Stimulated activated naive CD8-positive, alpha-beta T cell treated with anti-CD3 and anti-CD28 coated beads, Interleukin-15, Interleukin-2, amounts not matched to agents 100 ng/mL and 50 ng/mL, for 24 hours (primary cell): Measurements from ENCODE around the gene SP1.
A peak's percentile ranks its signal among the peaks of the same experiment; 100 is the strongest.
"Not testable (repeated sequence)": the region's sequence is repeated elsewhere in the genome, so short reads cannot be mapped to it uniquely, and the experiment has no call there.

Experiments
- H3K27ac Mint-ChIP-seq: one replicate; pipeline ENCODE4 v1.8.0; 2021; ENCODE audit warnings: mild to moderate bottlenecking, mixed read lengths
- H3K27me3 Mint-ChIP-seq: one replicate; pipeline ENCODE4 v1.8.0; 2021; ENCODE audit warnings: mixed read lengths
- H3K36me3 Mint-ChIP-seq: one replicate; pipeline ENCODE4 v1.8.0; 2021; ENCODE audit warnings: low read depth, mixed read lengths
- H3K4me1 Mint-ChIP-seq: one replicate; pipeline ENCODE4 v1.8.0; 2021; ENCODE audit warnings: low read depth, mixed read lengths
- H3K4me3 Mint-ChIP-seq: one replicate; pipeline ENCODE4 v1.8.0; 2021; ENCODE audit warnings: mild to moderate bottlenecking, mixed read lengths
- H3K9me3 Mint-ChIP-seq: one replicate; pipeline ENCODE4 v1.8.0; 2021; ENCODE audit warnings: mixed read lengths

The SP1 gene

GRCh38 chr12:53379389-53380103 lies 430 bp upstream of the SP1 start:
- Mint-ChIP-seq H3K27ac (no peak overlapping the region), H3K27me3 (no peaks in the 10 kb centered on the region), H3K4me1 (peaks cover 38% of the 10 kb centered on the region), H3K4me3 (no peak overlapping the region), H3K9me3 (no peaks in the 10 kb centered on the region), H3K36me3 (peaks cover 33% of the 10 kb centered on the region)

DNA sequence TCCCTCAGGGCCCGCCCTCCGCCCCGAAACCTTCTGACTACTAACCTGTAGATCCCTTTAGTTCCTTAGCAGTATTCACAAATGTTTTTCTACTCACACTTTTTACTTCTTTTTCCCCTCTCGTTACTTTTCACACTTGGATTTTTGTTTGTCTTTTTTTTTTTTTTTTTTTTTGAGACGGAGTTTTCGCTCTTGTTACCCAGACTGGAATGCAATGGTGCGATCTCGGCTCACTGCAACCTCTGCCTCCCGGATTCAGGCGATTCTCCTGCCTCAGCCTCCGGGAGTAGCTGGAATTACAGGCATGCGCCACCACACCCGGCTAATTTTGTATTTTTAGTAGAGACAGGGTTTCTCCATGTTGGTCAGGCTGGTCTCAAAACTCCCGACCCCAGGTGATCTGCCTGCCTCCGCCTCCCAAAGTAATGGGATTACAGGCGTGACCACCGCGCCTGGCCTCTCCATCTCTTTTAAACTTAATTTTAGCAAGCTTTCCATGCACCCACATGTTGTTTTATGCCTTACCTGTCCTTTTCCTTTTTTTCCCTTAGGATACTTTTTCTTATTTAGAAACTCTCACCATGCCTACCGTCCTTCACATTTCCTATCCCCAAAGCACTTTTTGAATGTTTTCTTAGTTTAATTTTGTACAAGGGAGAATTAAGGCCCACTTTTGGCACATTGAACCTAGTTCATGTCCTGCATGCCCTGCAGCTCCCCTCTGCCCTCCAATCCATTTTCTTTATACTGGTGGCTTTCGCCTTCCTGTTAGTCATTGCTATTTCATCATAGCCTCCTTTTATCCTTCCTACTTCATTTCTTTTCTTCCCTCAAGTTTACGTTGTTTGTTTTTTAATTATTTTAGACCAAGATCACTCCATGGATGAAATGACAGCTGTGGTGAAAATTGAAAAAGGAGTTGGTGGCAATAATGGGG lies 1.1 kb downstream of the SP1 start:
- no peaks in the 10 kb centered on the region for H3K27me3 Mint-ChIP-seq
- H3K36me3 Mint-ChIP-seq = peaks cover 39% of the 10 kb centered on the region
- peaks cover 48% of the 10 kb centered on the region for H3K4me1 Mint-ChIP-seq
- H3K27ac Mint-ChIP-seq = peak overlapping the region; percentile 94
- H3K4me3 Mint-ChIP-seq = peak overlapping the region; percentile 92
- H3K9me3 Mint-ChIP-seq = no peaks in the 10 kb centered on the region

DNA sequence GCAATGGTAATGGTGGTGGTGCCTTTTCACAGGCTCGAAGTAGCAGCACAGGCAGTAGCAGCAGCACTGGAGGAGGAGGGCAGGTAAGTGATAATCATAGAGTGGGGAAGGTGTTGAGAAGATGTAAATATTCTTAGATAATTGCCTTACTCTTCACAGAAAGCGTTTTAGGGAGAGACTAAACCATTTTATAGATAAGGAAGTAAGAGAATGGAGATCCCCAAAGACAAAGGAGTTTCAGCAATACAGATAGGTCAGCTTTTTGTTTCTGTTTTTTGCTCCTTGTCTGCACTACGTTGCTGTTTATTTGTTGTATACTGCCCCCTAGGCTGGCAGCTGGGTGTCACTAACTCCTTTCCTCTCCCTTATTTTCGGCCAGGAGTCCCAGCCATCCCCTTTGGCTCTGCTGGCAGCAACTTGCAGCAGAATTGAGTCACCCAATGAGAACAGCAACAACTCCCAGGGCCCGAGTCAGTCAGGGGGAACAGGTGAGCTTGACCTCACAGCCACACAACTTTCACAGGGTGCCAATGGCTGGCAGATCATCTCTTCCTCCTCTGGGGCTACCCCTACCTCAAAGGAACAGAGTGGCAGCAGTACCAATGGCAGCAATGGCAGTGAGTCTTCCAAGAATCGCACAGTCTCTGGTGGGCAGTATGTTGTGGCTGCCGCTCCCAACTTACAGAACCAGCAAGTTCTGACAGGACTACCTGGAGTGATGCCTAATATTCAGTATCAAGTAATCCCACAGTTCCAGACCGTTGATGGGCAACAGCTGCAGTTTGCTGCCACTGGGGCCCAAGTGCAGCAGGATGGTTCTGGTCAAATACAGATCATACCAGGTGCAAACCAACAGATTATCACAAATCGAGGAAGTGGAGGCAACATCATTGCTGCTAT lies 2.0 kb downstream of the SP1 start:
- H3K27ac Mint-ChIP-seq = peak overlapping the region; percentile 94
- H3K27me3 Mint-ChIP-seq = no peaks in the 10 kb centered on the region
- peak overlapping the region; percentile 92 for H3K4me3 Mint-ChIP-seq
- H3K36me3 Mint-ChIP-seq = peaks cover 43% of the 10 kb centered on the region
- H3K4me1 Mint-ChIP-seq = peaks cover 57% of the 10 kb centered on the region
- H3K9me3 Mint-ChIP-seq = no peaks in the 10 kb centered on the region

- Mint-ChIP-seq H3K36me3 (peaks cover 52% of the 10 kb centered on the region), H3K9me3 (no peaks in the 10 kb centered on the region)
Measured at GRCh38 chr12:53383258-53383657, 3.3 kb downstream of the SP1 start.

GRCh38 chr12:53386381-53386780 lies 6.4 kb downstream of the SP1 start:
- peak overlapping the region; percentile 62 for H3K27ac Mint-ChIP-seq
- H3K9me3 Mint-ChIP-seq, H3K27me3 Mint-ChIP-seq: not testable (repeated sequence)
- H3K4me1 Mint-ChIP-seq = peaks cover 87% of the 10 kb centered on the region
- peaks cover 66% of the 10 kb centered on the region for H3K36me3 Mint-ChIP-seq
- H3K4me3 Mint-ChIP-seq = peak overlapping the region; percentile 52

More at GRCh38 chr12:53383258-53383657, 3.3 kb downstream of the SP1 start:
- H3K4me1 Mint-ChIP-seq = peaks cover 67% of the 10 kb centered on the region
- peak overlapping the region; percentile 82 for H3K27ac Mint-ChIP-seq
- no peaks in the 10 kb centered on the region for H3K27me3 Mint-ChIP-seq
- H3K4me3 Mint-ChIP-seq = peak overlapping the region; percentile 92

DNA sequence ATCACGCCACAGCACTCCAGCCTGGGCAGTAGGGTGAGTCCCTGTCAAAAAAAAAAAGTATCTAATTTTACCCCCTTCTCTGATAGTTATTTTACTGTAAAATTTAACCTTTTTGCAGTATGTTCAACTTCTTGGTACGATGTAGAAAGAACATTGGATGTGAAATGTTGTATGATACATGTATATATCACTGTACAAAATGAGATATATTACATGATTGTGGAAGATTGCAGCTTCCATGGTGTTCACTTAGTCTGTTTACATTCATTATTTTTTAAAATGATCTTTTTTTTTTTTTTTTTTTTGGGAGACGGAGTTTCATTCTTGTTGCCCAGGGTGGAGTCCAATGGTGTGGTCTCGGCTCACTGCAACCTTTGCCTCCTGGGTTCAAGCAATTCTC lies 9.0 kb downstream of the SP1 start:
- peaks cover 47% of the 10 kb centered on the region for H3K36me3 Mint-ChIP-seq
- no peak overlapping the region for H3K27ac Mint-ChIP-seq
- H3K9me3 Mint-ChIP-seq = no peaks in the 10 kb centered on the region
- H3K27me3 Mint-ChIP-seq = no peaks in the 10 kb centered on the region
- peaks cover 67% of the 10 kb centered on the region for H3K4me1 Mint-ChIP-seq
- no peak overlapping the region for H3K4me3 Mint-ChIP-seq

GRCh38 chr12:53389702-53390101 lies 9.7 kb downstream of the SP1 start:
- no peaks in the 10 kb centered on the region for H3K27me3 Mint-ChIP-seq
- H3K36me3 Mint-ChIP-seq = peaks cover 41% of the 10 kb centered on the region
- no peaks in the 10 kb centered on the region for H3K9me3 Mint-ChIP-seq
- H3K4me3 Mint-ChIP-seq = peak overlapping the region; percentile 3
- peak overlapping the region; percentile 0 for H3K27ac Mint-ChIP-seq
- H3K4me1 Mint-ChIP-seq = peaks cover 61% of the 10 kb centered on the region

DNA sequence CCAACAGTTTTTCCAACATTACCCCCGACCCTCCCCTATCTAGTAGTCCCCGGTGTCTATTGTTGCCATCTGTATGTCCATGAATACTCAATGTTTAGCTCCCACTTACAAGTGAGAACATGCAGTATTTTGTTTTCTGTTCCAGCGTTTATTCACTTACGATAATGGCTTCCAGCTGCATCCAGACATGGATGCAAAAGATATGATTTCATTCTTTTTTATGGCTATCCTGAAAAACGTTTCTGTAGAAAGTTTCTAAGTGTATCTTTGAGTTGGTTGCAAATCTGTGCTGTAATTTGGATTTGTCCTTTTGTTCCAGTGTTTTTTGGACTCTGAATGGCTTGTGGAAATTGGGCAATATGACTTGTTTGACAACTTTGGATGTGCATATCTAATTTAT lies 11.7 kb downstream of the SP1 start:
- Mint-ChIP-seq H3K27ac (no peak overlapping the region), H3K36me3 (peaks cover 39% of the 10 kb centered on the region), H3K4me1 (peaks cover 49% of the 10 kb centered on the region), H3K27me3 (no peaks in the 10 kb centered on the region), H3K4me3 (no peak overlapping the region), H3K9me3 (no peaks in the 10 kb centered on the region)

- Mint-ChIP-seq H3K4me1 (peaks cover 8% of the 10 kb centered on the region), H3K4me3 (no peak overlapping the region), H3K36me3 (peaks cover 26% of the 10 kb centered on the region), H3K27ac (no peak overlapping the region), H3K27me3 (no peaks in the 10 kb centered on the region), H3K9me3 (no peaks in the 10 kb centered on the region)
Measured at GRCh38 chr12:53399896-53400295, 19.9 kb downstream of the SP1 start.

- not testable (repeated sequence) for H3K27ac Mint-ChIP-seq
Measured at GRCh38 chr12:53402351-53402750, 22.4 kb downstream of the SP1 start.

DNA sequence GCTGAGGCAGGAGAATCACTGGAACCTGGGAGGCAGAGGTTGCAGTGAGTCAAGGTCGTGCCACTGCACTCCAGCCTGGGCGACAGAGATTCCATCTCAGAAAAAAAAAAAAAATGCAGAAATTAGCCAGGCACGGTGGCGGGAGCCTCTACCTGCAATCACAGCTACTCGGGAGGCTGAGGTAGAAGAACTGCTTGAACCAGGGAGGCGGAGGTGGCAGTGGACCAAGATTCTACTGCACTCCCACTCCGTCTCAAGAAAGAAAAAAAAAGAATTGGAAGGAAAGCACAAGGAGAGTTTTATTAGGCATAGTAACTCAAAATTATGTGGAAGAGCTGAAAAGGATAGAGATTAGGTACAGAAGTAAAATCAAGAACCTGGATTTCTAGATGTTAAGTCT lies 22.9 kb downstream of the SP1 start:
- Mint-ChIP-seq H3K4me3 (no peak overlapping the region), H3K9me3 (no peaks in the 10 kb centered on the region), H3K36me3 (peaks cover 32% of the 10 kb centered on the region), H3K27ac (no peak overlapping the region), H3K4me1 (no peaks in the 10 kb centered on the region), H3K27me3 (no peaks in the 10 kb centered on the region)

More at GRCh38 chr12:53402351-53402750, 22.4 kb downstream of the SP1 start:
- H3K36me3 Mint-ChIP-seq = peaks cover 32% of the 10 kb centered on the region
- not testable (repeated sequence) for H3K4me1 Mint-ChIP-seq, H3K27me3 Mint-ChIP-seq, H3K4me3 Mint-ChIP-seq, H3K9me3 Mint-ChIP-seq

- peaks cover 46% of the 10 kb centered on the region for H3K36me3 Mint-ChIP-seq
- peaks cover 43% of the 10 kb centered on the region for H3K4me1 Mint-ChIP-seq
- no peak overlapping the region for H3K4me3 Mint-ChIP-seq
- no peak overlapping the region for H3K27ac Mint-ChIP-seq
- H3K9me3 Mint-ChIP-seq = no peaks in the 10 kb centered on the region
- no peaks in the 10 kb centered on the region for H3K27me3 Mint-ChIP-seq
Measured at GRCh38 chr12:53410951-53411350, 31.0 kb downstream of the SP1 start.

DNA sequence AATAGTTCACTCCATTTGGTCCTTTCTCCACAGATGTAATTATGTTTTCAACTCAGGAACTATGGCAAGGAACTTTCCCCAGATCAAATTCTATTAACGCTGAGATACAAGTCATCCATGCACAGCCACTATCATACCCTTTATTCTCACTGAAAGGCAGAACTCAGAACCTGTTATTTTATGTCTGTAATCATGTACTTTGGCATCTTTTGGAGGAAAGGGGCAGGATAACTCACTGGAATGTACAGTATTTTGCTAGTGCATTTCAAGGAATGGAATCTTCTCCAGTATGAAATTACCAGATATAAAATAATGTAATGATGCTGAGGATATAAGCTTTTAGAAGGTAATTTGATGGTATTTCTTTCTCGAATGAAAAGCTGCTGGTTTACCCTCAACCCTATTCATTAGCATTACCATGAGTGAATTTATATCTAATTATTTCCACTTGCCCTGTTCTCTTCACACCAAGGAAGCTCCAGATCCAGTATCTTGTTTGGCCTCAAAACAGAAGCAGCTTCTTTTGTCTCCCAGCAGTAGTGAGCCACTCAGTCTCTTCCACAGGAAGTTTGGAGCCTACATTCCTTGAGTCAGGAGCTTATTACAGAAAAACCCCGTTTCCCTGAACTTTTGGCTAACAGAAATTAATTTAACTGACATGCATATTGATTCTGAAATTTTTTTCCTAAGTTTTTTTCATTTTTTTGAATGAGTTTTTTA lies 33.7 kb downstream of the SP1 start:
- Mint-ChIP-seq H3K4me1 (peaks cover 69% of the 10 kb centered on the region), H3K36me3 (peaks cover 44% of the 10 kb centered on the region), H3K9me3 (no peaks in the 10 kb centered on the region), H3K27me3 (no peaks in the 10 kb centered on the region), H3K4me3 (no peak overlapping the region), H3K27ac (peak overlapping the region; percentile 60)

DNA sequence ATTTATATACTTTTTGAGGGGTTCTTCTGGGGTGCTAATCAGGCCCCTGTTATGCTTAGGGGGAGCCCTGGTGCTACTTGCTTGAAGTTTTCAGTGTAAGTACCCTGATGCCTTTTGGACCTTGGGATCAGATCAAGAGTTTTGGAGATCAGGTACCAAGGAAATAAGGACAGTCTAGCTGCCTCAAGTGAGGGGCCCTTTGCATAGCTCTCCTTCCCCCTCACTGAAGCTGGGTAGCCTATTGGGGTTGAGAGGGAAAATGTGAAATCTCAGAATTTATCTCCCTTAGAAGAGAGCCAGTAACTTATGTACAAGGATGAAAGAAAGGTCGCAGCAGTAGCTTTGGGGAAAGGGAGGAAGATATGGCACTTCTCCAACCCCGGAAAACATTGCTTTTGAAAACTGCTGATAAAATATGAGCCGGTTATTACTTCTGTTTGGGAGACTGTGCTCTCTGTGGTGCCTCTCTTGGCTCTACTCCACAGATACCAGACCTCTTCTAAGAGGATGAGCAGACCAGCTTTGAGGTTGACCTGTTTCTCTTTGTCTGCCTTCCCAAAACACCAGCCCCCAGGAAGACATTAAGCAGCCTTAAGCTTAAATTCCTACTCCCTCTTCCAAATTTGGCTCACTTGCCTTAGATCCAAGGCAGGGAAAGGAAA lies 34.9 kb downstream of the SP1 start:
- Mint-ChIP-seq H3K9me3 (no peaks in the 10 kb centered on the region), H3K4me1 (peaks cover 79% of the 10 kb centered on the region), H3K27ac (no peak overlapping the region), H3K27me3 (no peaks in the 10 kb centered on the region), H3K36me3 (peaks cover 36% of the 10 kb centered on the region), H3K4me3 (no peak overlapping the region)
